Dendritic cell treated with granulocyte-macrophage colony-stimulating factor and Interleukin-4, amounts not matched to agents 40 ng/mL and 50 ng/mL, for 4 days (primary cell): Measurements from ENCODE around the gene KIFC1.

Experiments used
- H3K27ac Mint-ChIP-seq: one replicate; pipeline ENCODE4 v1.8.0; 2022; ENCODE audit warnings: mild to moderate bottlenecking, mixed read lengths
- H3K27me3 Mint-ChIP-seq: one replicate; pipeline ENCODE4 v1.8.0; 2022; ENCODE audit warnings: mild to moderate bottlenecking, mixed read lengths
- H3K36me3 Mint-ChIP-seq: one replicate; pipeline ENCODE4 v1.8.0; 2022; ENCODE audit warnings: low read depth, mixed read lengths
- H3K4me1 Mint-ChIP-seq: one replicate; pipeline ENCODE4 v1.8.0; 2022; ENCODE audit warnings: low read depth, mixed read lengths
- H3K4me3 Mint-ChIP-seq: one replicate; pipeline ENCODE4 v1.8.0; 2022; ENCODE audit warnings: mild to moderate bottlenecking, moderate library complexity, mixed read lengths
- H3K9me3 Mint-ChIP-seq: one replicate; pipeline ENCODE4 v1.8.0; 2022; ENCODE audit warnings: mixed read lengths
- intact Hi-C: fragments of 100-400 bp; cut with micrococcal nuclease; formaldehyde crosslinking; loops from one replicate; pipeline ENCODE4 v1.15.0; 2022

KIFC1 gene

DNA sequence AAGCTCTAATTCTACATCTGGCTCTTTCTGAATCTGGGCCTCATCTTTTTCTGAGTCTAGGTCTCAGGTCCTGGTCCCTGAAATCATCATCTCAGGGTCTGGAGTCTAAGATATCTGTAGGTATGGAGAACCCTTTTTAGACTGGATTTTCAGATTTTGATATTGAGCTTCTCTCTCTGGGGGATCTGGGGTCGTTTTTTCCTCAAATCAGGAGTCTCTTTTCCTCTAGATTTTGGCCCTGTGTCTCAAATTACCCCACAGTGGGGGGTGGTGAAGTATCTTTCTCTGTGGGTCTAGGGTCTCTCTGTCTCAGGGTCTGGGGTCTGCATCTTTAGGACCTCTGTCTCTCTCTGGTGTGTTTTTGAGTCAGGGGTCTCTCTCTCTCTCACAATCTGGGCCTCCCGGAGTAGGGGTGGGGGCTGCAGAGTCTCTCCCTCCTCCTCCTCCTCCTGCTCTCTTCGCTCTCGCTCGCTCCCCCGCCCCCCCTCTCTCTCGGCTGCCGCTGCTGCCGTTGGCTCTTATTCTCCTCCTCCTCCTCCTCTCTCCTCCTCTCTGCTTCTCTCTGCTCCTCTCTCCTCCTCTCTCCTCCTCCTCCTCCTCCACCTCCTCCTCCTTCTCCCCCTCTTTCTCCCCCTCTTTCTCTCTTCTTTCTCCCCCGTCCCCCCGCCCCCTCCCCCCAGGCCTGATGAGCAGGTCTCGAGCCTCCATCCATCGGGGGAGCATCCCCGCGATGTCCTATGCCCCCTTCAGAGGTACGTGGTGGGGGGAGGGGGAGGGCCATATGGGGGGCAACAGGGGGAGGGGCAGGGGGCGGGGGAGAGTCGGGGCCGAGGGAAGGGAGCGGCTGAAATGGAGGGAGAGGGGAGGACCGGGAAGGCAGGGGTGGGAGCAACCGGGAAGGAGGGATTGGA is 28.2 kb downstream of the KIFC1 start, which contains the start of gene SYNGAP1:
TSS of gene SYNGAP1 (plus strand) at position 486 of the 911 bp plus-strand sequence. CDS start at position 686, 200 bp downstream.
- Mint-ChIP-seq H3K36me3 (peaks cover 26% of the 10 kb centered on the region), H3K9me3 (no peaks in the 10 kb centered on the region)

DNA sequence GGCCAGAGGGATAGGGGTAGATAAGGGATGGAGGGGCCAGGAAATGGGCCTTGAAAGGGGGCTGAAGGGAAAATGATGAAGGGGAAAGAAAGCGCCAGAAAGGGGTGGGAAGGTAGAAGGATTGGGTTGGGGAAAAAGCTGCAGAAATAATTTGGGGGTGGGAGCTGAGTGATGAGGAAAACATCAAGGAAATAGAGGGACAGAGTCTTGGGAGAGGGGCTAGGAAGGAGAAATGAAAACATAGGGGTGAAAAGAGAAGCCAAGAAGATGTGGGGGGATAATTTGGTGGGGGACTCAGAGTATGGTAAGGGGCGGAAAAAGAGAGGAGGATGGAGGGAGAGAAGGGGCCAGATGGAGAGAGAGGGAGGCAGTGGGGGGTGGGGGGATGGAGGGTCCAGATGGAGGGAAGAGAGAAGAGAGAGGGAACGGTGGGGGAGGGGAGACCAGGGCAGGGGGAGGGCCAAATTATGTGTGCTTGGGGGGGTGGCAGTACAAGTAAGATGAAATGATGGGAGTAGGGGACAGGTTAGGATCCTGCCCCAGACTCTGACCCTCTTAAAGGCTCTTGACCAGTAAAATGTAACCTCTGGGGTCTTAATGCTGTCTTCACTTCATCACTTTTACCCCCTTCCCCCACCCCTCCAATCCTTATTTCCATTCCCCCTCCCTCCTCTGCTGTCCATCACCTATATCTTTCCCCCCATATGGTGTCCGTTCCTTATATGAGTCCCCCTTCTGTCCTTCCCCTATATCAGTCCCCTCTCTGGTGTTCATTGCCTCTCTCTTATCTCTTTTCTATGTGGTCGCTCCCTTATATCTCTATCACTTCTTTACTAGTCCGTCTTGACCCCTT is 29.1 kb downstream of the KIFC1 start:
- Mint-ChIP-seq H3K27ac (no peak overlapping the region), H3K4me1 (peaks cover 60% of the 10 kb centered on the region), H3K4me3 (no peak overlapping the region), H3K27me3 (peaks cover 25% of the 10 kb centered on the region), H3K9me3 (no peaks in the 10 kb centered on the region), H3K36me3 (peaks cover 25% of the 10 kb centered on the region)
- intact Hi-C loops = no loop called here

More for the DNA sequence above, 28.2 kb downstream of the KIFC1 start, which contains the start of gene SYNGAP1:
- Mint-ChIP-seq H3K4me1 (peaks cover 61% of the 10 kb centered on the region), H3K4me3 (no peak within 1 kb of the TSS), H3K27me3 (peaks cover 25% of the 10 kb centered on the region), H3K27ac (peak within 1 kb of the TSS; percentile 95)
- intact Hi-C loops = no loop called here

DNA sequence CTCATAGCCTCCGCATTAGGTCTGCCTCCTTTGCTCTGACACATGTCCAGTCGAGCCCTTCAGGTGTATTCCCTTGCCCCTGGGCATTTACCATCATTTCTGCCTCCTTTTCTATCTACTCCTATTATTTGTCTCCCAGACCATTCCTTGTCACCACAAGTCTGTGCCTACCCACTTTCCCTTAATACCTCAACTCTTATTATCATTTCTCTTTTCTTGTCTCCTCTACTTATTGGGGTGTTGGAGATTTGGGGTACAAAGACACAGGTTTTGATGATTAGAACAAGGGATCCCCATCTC is 29.7 kb downstream of the KIFC1 start:
- peaks cover 25% of the 10 kb centered on the region for H3K27me3 Mint-ChIP-seq
- intact Hi-C loops = no loop called here
- H3K27ac Mint-ChIP-seq = no peak overlapping the region
- no peak overlapping the region for H3K4me3 Mint-ChIP-seq
- H3K36me3 Mint-ChIP-seq = peaks cover 19% of the 10 kb centered on the region
- peaks cover 59% of the 10 kb centered on the region for H3K4me1 Mint-ChIP-seq
- H3K9me3 Mint-ChIP-seq = no peaks in the 10 kb centered on the region

DNA sequence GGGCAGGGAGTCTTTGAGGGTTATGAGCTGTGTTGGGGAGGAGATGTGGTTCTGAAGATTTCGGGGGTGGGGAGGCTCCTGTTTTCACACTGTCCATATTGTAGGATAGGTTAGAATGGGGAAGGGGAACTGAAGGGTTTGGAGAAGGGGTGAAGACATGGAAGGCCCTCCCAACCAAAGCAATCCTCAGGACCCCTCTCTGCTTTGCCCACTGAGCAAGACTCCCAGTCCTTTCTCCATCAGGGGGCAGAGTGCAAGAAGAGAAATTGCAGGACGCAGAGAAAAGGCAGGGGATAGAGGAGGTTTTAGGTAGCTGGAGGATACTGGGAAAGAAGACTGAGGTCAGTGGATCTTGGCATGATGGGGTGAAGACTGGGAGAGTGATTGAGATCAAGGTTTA is 32.2 kb downstream of the KIFC1 start:
- peaks cover 8% of the 10 kb centered on the region for H3K36me3 Mint-ChIP-seq
- no peak overlapping the region for H3K4me3 Mint-ChIP-seq
- intact Hi-C loops = no loop called here
- no peaks in the 10 kb centered on the region for H3K9me3 Mint-ChIP-seq
- peaks cover 39% of the 10 kb centered on the region for H3K27me3 Mint-ChIP-seq
- H3K4me1 Mint-ChIP-seq = peaks cover 59% of the 10 kb centered on the region
- H3K27ac Mint-ChIP-seq = peak overlapping the region; percentile 87

DNA sequence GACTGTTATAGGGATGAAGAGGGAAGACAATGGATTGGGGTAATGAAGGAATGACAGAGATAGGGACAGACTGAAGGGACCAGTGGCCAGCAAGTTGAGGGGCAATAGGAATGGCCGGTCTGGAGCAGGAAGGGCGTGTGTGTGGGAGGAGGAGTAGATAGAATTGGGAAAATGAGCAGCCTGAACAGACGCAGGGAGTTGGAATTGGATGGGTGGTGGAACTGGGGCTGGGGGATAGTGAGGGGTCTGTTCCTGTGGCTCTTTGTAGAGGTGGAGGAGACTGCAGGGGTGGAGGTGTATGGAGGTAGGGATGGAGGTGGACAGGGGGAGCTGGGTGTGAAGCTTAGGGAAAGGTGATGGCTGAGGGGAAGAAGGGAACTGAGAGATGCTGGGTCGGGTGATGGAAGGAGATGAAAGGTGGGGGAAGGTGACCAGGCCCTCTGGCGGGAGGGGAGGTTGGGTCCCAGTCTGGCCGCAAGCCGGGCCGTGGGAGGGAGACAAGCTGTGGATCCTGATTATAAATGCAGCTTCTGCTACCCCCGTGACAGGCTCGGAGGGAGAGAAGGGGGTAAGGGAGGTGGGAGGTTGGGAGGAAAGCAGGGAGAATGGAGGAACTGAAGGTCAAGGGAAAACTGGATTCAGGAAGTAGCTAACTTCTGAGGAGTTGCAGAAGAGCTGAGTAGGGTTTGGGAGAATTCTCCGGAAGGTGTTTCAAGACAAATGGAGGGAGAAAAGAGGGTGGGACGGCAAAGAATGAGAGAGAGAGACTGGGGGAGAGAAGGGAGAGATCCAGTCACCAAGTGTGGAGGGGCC is 33.4 kb downstream of the KIFC1 start:
- intact Hi-C loops = loop anchor here (1.0 kb wide), 1 partner anchor 8 kb away; no protein-coding TSS in a partner anchor
- H3K9me3 Mint-ChIP-seq = no peaks in the 10 kb centered on the region
- peaks cover 58% of the 10 kb centered on the region for H3K4me1 Mint-ChIP-seq
- H3K4me3 Mint-ChIP-seq = peak overlapping the region; percentile 82
- peak overlapping the region; percentile 87 for H3K27ac Mint-ChIP-seq
- peaks cover 39% of the 10 kb centered on the region for H3K27me3 Mint-ChIP-seq
- peaks cover 8% of the 10 kb centered on the region for H3K36me3 Mint-ChIP-seq

DNA sequence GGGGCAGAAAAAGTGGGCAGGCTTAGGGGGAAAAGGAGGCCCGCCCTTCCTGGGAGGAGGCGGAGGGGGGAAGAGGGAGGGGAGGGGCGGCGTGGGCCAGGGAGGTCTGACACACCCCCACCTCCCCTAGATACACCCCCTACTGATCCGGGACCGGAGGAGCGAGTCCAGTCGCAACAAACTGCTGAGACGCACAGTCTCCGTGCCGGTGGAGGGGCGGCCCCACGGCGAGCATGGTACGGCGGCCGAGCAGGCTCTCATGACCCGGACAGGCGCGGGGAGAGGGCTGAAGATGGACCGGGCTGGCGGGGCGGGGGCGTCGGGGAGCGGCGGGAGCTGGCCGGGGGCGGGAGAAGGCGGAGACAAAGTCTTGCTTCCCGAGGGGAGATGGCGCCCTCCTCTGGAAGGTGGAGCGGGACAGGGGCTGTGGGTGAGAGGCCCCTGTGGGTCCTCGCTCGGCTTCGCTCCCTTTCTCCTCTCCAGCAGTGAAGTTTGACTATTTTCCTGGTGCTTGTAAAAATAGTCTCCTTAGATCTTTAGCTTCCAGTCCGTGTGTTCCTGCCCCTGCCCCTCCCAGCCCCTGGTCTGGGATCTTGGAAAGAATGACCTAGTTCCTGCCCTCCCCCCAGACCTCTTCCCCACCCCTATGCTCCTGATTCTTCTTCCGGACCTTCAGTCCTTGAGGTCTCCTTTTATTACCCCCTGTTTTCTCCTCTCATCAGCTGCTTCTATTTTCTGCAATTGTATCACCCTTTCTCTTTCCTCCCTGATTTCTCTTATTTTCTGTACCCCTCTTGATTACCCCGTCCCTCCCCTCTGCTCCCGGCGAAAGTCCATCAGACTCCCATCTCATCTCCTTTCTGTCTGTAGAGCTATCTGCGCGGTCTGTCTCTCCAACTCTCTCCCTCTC is 34.3 kb downstream of the KIFC1 start:
- Mint-ChIP-seq H3K9me3 (no peaks in the 10 kb centered on the region), H3K36me3 (peaks cover 8% of the 10 kb centered on the region), H3K4me3 (peak overlapping the region; percentile 82), H3K4me1 (peaks cover 59% of the 10 kb centered on the region), H3K27me3 (peaks cover 35% of the 10 kb centered on the region), H3K27ac (peak overlapping the region; percentile 87)
- intact Hi-C loops = loop anchor here (1.0 kb wide), 2 partner anchors 9 to 35 kb away; partner anchors contain the start of gene KIFC1

DNA sequence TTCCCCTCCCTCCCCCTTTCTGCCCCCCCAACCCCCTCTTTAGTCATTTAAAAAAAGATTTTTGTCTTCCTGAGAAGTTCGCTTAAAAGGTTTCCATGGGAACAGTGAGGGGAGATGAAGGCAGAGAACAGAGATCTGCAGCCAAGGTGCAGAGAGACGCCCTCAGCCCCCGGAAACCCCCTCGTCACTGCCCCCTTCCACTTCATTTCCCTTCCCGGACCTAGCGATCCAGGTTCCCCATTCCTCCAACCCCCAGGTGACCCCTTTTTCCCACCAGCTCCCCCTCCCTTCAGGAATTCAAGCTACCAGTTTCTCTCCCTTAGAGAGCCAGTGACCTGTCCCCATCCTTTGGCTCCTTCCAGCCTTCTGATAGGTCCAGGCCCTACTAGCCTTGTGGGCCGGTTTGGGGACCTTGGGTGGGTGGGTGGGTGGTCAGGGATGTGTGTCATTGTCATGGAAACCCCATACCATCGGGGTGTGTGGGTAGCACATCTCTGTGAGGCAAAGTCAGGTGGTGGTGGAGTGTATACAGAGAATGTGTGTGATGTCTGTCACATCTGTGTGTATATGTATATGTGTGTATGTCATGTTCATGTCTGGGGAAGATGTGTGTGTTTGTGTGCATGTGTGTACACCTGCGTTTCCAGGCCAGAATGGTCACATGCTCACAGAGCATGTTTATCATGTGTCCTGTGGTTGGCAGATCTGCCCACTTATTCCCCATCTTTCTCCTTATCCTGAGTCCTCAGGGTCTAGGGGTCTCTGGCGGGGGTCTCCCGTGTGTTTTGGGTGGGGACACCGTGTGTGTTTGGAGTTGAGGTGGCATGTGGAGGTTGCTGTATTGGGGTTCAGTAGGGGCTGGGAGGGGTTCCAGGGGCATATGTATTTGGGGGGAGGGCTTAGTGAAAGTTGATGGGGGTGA is 35.2 kb downstream of the KIFC1 start:
- H3K27ac Mint-ChIP-seq = peak overlapping the region; percentile 87
- intact Hi-C loops = loop anchor here (1.0 kb wide), 1 partner anchor 36 kb away; the partner anchor contains the start of gene KIFC1
- peaks cover 69% of the 10 kb centered on the region for H3K4me1 Mint-ChIP-seq

DNA sequence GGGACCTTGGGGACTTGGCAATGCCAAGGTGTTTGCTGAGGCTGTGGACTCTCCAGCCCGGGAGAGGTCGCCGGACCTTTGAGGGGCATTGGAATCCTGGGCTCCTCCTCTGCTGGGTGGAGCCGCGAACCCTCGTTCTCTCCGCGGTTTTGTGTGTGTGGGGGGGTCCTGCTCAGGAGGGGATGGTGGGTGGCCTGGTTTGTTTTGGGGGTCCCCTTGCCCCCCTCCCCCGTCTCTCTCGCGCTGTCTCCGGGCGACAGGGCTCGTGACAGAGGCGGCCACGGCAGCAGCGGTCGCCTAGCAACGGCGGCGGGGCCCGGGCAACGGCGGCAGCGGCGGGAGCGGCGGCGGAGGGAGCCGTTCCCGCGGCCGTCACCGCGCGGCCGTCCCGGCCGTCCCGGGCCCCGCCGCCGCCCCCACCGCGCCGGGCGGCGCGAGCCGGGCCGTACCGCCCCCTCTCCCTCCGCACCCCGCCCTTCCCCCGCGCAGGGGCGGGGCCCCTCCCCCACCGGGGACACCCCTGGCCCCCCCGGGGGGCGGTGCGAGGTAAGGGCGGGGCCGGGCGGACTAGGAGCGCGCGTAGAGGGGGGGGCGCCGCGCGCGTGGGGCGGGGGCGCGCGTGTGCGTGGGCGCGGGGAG is 36.1 kb downstream of the KIFC1 start:
- peaks cover 77% of the 10 kb centered on the region for H3K4me1 Mint-ChIP-seq
- H3K9me3 Mint-ChIP-seq = no peaks in the 10 kb centered on the region
- intact Hi-C loops = no loop called here
- peak overlapping the region; percentile 55 for H3K27ac Mint-ChIP-seq
- H3K36me3 Mint-ChIP-seq = peaks cover 8% of the 10 kb centered on the region
- peaks cover 44% of the 10 kb centered on the region for H3K27me3 Mint-ChIP-seq
- peak overlapping the region; percentile 71 for H3K4me3 Mint-ChIP-seq

More for the DNA sequence above, 35.2 kb downstream of the KIFC1 start:
- Mint-ChIP-seq H3K27me3 (peaks cover 36% of the 10 kb centered on the region), H3K36me3 (peaks cover 8% of the 10 kb centered on the region), H3K4me3 (peak overlapping the region; percentile 82), H3K9me3 (no peaks in the 10 kb centered on the region)

DNA sequence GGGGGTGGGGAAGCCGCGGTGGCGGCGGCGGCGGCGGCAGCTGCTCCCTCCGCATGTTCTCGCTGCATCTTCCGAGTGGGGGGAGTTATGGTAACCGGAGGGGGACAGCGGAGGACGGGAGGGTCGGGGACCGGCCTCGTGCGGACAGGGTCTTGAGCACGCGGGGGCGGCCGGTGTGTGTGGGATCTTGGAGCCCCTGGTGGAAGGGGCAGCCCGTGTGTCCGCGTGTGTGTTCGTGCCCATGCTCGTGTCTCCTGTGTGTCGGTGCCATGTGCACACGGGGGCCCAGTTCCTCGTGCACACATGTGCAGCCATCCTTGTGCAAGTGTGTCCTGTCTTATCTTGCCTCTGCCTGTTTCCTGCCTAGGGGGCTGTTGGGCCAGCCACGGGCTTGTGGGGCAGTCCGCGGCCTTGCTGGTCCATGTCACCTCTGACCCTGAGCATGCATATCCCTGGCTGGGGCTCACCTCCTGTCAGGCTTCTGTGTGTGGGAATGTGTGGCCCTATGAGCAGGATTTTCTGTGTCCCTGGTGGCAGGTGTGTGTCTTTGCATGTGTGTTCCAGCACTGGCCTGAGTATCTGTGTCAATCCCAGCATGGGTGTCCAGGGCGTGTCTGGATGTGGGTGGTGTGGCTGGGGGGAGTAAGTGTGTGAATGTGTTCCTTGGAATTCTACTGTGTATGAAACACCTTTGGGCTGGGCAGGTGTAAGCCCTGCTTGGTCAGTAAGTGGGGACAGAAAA is 36.8 kb downstream of the KIFC1 start:
- peaks cover 82% of the 10 kb centered on the region for H3K4me1 Mint-ChIP-seq
- peaks cover 45% of the 10 kb centered on the region for H3K27me3 Mint-ChIP-seq
- peaks cover 8% of the 10 kb centered on the region for H3K36me3 Mint-ChIP-seq
- H3K4me3 Mint-ChIP-seq = peak overlapping the region; percentile 69
- H3K9me3 Mint-ChIP-seq = no peaks in the 10 kb centered on the region
- intact Hi-C loops = no loop called here
- H3K27ac Mint-ChIP-seq = no peak overlapping the region

DNA sequence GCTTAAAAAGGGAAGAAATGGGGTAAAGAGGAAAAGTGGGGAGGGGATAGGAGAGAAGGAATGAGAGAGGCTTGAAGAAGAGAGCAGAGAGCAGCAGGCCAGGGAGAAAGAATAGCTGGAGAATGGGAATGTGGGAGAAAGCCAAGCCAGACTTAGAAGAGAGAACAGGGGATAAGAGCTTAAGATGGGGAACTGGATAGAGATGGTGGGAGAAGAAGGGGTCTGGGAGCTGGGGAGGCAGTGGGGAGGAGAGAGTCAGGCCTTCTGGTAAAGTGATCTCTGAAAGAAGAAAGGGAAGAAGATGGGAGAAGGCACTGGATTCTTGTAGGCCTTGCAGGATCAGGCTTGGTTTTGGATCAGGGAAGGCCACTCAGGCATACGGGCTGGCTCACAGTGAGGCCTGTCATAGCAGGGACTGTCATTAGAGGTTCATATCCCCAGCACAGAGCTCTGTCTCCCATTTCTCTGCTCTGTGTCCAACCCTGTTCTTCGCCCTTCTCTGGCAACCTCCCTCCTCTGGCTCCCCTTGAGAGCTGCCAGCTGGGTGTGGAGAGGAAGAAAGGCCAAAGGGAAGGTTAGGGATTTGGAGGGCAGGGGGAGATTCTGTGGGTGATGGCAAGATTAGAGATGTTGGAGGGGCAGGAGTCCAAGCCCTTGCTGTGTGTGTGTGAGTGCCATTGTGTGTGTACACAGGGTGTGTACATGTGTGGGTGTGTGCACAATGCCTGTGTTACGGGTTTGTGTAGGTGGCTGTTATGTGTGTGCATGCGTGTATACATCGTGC is 37.5 kb downstream of the KIFC1 start:
- peaks cover 8% of the 10 kb centered on the region for H3K36me3 Mint-ChIP-seq
- peaks cover 82% of the 10 kb centered on the region for H3K4me1 Mint-ChIP-seq
- H3K27me3 Mint-ChIP-seq = peaks cover 43% of the 10 kb centered on the region
- peak overlapping the region; percentile 12 for H3K27ac Mint-ChIP-seq
- no peak overlapping the region for H3K4me3 Mint-ChIP-seq
- no peaks in the 10 kb centered on the region for H3K9me3 Mint-ChIP-seq
- intact Hi-C loops = no loop called here

DNA sequence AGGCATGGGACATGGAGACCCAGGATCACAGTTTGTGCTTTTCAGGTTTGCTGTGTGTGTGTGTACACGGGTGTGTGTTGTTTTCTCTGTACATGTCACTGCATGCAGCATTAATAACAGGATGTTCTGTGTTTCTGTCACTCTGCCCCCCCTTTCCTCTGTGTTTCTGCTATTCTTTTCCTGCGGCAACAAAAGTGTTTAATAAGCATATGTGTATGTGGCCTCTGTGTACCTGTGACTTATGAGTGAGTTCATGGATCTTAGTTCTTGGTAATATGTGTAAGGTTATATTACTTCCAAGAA is 38.1 kb downstream of the KIFC1 start:
- intact Hi-C loops = no loop called here
- Mint-ChIP-seq H3K27me3 (peaks cover 43% of the 10 kb centered on the region), H3K9me3 (no peaks in the 10 kb centered on the region), H3K4me3 (no peak overlapping the region), H3K36me3 (peaks cover 8% of the 10 kb centered on the region), H3K27ac (no peak overlapping the region), H3K4me1 (peaks cover 77% of the 10 kb centered on the region)
